Trophoblast cell (in vitro differentiated cells and primary cell): ENCODE measurements around the gene FHIT.

ENCODE experiments used
- DNase-seq, 2 donors: peaks; one replicate each; pipeline ENCODE4 v3.0.0-alpha.2; 2016
- H2AFZ ChIP-seq: 2 replicates; pipeline ENCODE4 v1.6.1; 2013; ENCODE audit warnings: low read length, moderate library complexity, mild to moderate bottlenecking; ENCODE audit not compliant: insufficient read depth, poor library complexity
- H2AK5ac ChIP-seq: 2 replicates; pipeline ENCODE4 v1.6.1; 2013; ENCODE audit warnings: mild to moderate bottlenecking, low read length
- H2BK120ac ChIP-seq: 2 replicates; pipeline ENCODE4 v1.6.1; 2013; ENCODE audit warnings: low read length, mild to moderate bottlenecking, moderate library complexity; ENCODE audit not compliant: insufficient read depth, poor library complexity
- H2BK12ac ChIP-seq: 2 replicates; pipeline ENCODE4 v1.6.1; 2013; ENCODE audit warnings: mild to moderate bottlenecking, low read length, moderate library complexity
- H2BK5ac ChIP-seq: 2 replicates; pipeline ENCODE4 v1.6.1; 2013; ENCODE audit warnings: low read length, low read depth, moderate library complexity, mild to moderate bottlenecking; ENCODE audit not compliant: poor library complexity
- H3K14ac ChIP-seq: 2 replicates; pipeline ENCODE4 v1.6.1; 2013; ENCODE audit warnings: mild to moderate bottlenecking, low read length
- H3K18ac ChIP-seq: 2 replicates; pipeline ENCODE4 v1.6.1; 2013; ENCODE audit warnings: mild to moderate bottlenecking, low read length
- H3K23ac ChIP-seq: 2 replicates; pipeline ENCODE4 v1.6.1; 2013; ENCODE audit warnings: low read length
- H3K27ac ChIP-seq: 2 replicates; pipeline ENCODE4 v1.5.1; 2013; ENCODE audit warnings: low read depth, mild to moderate bottlenecking, inconsistent platforms, low read length, moderate library complexity
- H3K27me3 ChIP-seq: 2 replicates; pipeline ENCODE4 v1.6.1; 2013; ENCODE audit warnings: inconsistent platforms, mild to moderate bottlenecking, low read length, moderate library complexity; ENCODE audit not compliant: insufficient read depth
- H3K36me3 ChIP-seq, 2 experiments: 1 replicate in 1 of 2; 2 replicates in 1 of 2; pipeline ENCODE4 v1.6.1; 2013; ENCODE audit warnings: low read length in 2 of 2, mild to moderate bottlenecking in 2 of 2, moderate library complexity in 1 of 2; ENCODE audit not compliant: insufficient read depth in 2 of 2, control insufficient read depth in 1 of 2
- H3K4ac ChIP-seq: 2 replicates; pipeline ENCODE4 v1.6.1; 2013; ENCODE audit warnings: low read depth, mild to moderate bottlenecking, low read length, moderate library complexity
- H3K4me1 ChIP-seq, 2 experiments: 1 replicate in 1 of 2; 2 replicates in 1 of 2; pipeline ENCODE4 v1.6.1; 2013; ENCODE audit warnings: low read length in 2 of 2, mild to moderate bottlenecking in 2 of 2, moderate library complexity in 1 of 2; ENCODE audit not compliant: insufficient read depth in 2 of 2, control insufficient read depth in 1 of 2
- H3K4me2 ChIP-seq: 2 replicates; pipeline ENCODE4 v1.6.1; 2013; ENCODE audit warnings: inconsistent platforms, mild to moderate bottlenecking, low read length, moderate library complexity
- H3K4me3 ChIP-seq: 2 replicates; pipeline ENCODE4 v1.5.1; 2013; ENCODE audit warnings: mild to moderate bottlenecking, low read depth, low read length, inconsistent platforms
- H3K79me1 ChIP-seq: one replicate; pipeline ENCODE4 v1.6.1; 2013; ENCODE audit warnings: low read length
- H3K79me2 ChIP-seq: 2 replicates; pipeline ENCODE4 v1.6.1; 2013; ENCODE audit warnings: low read length, mild to moderate bottlenecking; ENCODE audit not compliant: control insufficient read depth, insufficient read depth, poor library complexity
- H3K9ac ChIP-seq: 2 replicates; pipeline ENCODE4 v1.6.1; 2013; ENCODE audit warnings: mild to moderate bottlenecking, low read length
- H3K9me3 ChIP-seq: 2 replicates; pipeline ENCODE4 v1.6.1; 2013; ENCODE audit warnings: low read depth, mild to moderate bottlenecking, control low read depth, inconsistent platforms, low read length; ENCODE audit not compliant: insufficient read depth
- H4K12ac ChIP-seq: 2 replicates; pipeline ENCODE4 v1.6.1; 2013; ENCODE audit warnings: low read depth, mild to moderate bottlenecking, low read length, moderate library complexity
- H4K8ac ChIP-seq: 2 replicates; pipeline ENCODE4 v1.6.1; 2013; ENCODE audit warnings: low read depth, mild to moderate bottlenecking, low read length, moderate library complexity
- H4K91ac ChIP-seq: one replicate; pipeline ENCODE4 v1.6.1; 2013; ENCODE audit warnings: low read depth, mild to moderate bottlenecking, low read length, moderate library complexity
- WGBS: extraction: QIAGEN DNeasy Blood & Tissue Kit; methylation state at CpG from one replicate; pipeline ENCODE4 v1.1.7; 2013; ENCODE audit warnings: missing lambda C conversion rate; ENCODE audit not compliant: insufficient read length, insufficient coverage; ENCODE audit errors: extremely low coverage; 5-methylcytosine and 5-hydroxymethylcytosine counted together

Gene FHIT

DNA sequence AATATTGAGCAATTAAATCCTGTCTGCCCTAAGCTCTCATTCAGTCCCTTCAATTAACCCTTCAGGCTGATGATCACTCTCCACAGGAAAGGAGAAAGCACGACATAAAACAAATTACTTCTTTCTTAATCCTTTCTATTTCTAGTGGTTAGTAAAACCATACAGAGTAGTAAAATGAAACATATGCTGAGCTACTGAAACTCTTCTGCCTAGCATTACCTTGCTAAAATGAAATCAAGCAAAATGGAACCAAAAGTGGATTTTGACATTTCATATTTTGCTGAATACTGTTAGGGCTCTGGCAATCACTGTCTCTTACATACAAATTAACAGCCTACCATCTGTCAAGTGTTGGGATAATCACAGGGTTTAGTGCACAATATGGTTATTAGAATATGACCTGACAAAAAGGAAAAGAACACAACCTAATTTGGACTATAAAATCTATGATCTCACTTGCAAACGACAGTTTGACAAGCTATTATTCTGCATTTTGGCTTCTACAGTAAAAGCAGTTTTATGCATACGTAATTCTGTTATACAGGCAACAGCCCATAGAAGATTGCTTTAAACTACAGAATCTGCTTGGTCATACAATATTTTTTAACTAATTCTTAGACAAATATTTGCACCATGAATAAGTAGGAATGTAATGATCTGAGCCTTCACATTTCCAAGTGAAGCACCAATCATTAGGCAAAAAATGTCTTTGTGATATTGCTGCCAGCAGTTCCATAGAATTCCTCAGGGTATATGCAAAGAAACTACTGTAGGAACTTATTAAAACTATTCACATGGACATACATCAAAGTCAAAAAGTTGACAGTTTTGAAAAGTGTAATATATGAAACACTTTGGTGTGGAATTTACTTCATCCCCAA lies 105.0 kb downstream of the FHIT start:
- no peak overlapping the region for H3K23ac ChIP-seq
- H3K18ac ChIP-seq: no peak overlapping the region
- no peaks in the 10 kb centered on the region for H3K36me3 ChIP-seq
- H3K9me3 ChIP-seq: no peaks in the 10 kb centered on the region
- no peak overlapping the region for H3K14ac ChIP-seq
- H3K27ac ChIP-seq: no peak overlapping the region
- no peak overlapping the region for H2BK12ac ChIP-seq
- H3K79me1 ChIP-seq: no peaks in the 10 kb centered on the region
- no peaks in the 10 kb centered on the region for H3K27me3 ChIP-seq
- no peak overlapping the region for H2BK5ac ChIP-seq
- H3K79me2 ChIP-seq: no peaks in the 10 kb centered on the region
- no peak overlapping the region for H4K91ac ChIP-seq
- no peak overlapping the region for H2BK120ac ChIP-seq
- H4K8ac ChIP-seq: no peak overlapping the region
- H3K4me1 ChIP-seq: peaks cover 0 to 3% of the 10 kb centered on the region in 2 experiments
- H3K4me3 ChIP-seq: no peak overlapping the region
- no peak overlapping the region for H3K9ac ChIP-seq
- H2AFZ ChIP-seq: no peak overlapping the region
- no peak overlapping the region for H3K4ac ChIP-seq
- H4K12ac ChIP-seq: no peak overlapping the region
- peak in 1 of 2 donors; percentile 45 for DNase-seq
- H2AK5ac ChIP-seq: no peak overlapping the region
- no peak overlapping the region for H3K4me2 ChIP-seq
- no CpG with 5 or more reads among the region's 3 CpGs for WGBS

DNA sequence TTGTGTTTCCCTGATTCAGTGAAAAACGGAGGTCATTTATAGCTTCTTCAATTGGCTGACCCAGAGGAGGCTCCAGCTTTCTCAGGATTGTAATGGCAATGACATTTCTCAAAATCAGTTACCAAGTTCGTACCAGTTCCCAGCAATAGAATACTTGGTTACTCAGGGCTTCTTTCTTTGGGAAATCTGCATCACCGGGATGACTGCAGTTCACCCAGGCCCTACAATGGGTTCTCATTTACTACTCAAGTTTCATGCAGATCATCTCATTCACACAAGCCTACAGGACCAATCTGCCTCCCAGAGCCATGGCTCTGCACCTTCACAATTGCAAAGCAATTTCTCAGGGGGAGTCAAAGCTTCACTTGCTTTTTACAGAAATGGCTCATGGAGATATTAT lies 109.6 kb downstream of the FHIT start:
- no peak overlapping the region for H4K91ac ChIP-seq
- H3K18ac ChIP-seq: no peak overlapping the region
- H3K79me1 ChIP-seq: no peaks in the 10 kb centered on the region
- no peak overlapping the region for H2BK120ac ChIP-seq
- no peak overlapping the region for H3K4me3 ChIP-seq
- no peak overlapping the region for H3K4me2 ChIP-seq
- H3K36me3 ChIP-seq: no peaks in the 10 kb centered on the region
- no peak overlapping the region for H3K9ac ChIP-seq
- H2BK5ac ChIP-seq: no peak overlapping the region
- H4K8ac ChIP-seq: no peak overlapping the region
- no peak overlapping the region for H4K12ac ChIP-seq
- no peak overlapping the region for H2BK12ac ChIP-seq
- H3K4me1 ChIP-seq: peaks cover 0 to 3% of the 10 kb centered on the region in 2 experiments
- no peaks in the 10 kb centered on the region for H3K27me3 ChIP-seq
- H3K9me3 ChIP-seq: no peaks in the 10 kb centered on the region
- no peak overlapping the region for H3K23ac ChIP-seq
- H2AFZ ChIP-seq: no peak overlapping the region
- no peak for DNase-seq
- H3K79me2 ChIP-seq: no peaks in the 10 kb centered on the region
- no peak overlapping the region for H3K4ac ChIP-seq
- H2AK5ac ChIP-seq: no peak overlapping the region
- H3K14ac ChIP-seq: no peak overlapping the region
- no peak overlapping the region for H3K27ac ChIP-seq
- WGBS: no CpG with 5 or more reads among the region's 3 CpGs

DNA sequence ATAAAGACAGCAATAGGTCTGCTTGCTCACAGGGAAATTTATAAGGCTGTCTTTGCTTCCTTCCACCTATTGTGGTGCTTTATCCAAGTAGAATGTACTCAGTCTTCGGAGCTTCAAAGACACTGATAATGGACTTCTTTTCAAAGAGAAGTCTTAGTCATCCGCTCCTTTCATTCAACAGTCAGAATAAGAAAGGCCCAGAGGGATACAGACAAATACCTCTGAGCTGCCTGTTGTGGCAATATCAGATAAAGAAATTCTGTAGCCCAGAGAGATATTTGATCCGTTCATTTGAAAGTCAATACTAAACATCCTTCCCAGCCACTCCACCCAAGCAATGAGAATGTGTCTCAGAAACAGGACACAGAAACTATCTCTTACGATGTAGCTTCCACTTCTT lies 110.0 kb downstream of the FHIT start:
- DNase-seq: peak; percentile 25 to 60
- H3K4me2 ChIP-seq: no peak overlapping the region
- WGBS: no CpG with 5 or more reads among the region's 4 CpGs

GRCh38 chr3:61139686-61140085 lies 111.6 kb downstream of the FHIT start:
- H3K36me3 ChIP-seq: no peaks in the 10 kb centered on the region

More for the DNA sequence above, 110.0 kb downstream of the FHIT start:
- Histone ChIP-seq H2BK12ac (no peak overlapping the region), H3K23ac (no peak overlapping the region), H2BK5ac (no peak overlapping the region), H2BK120ac (no peak overlapping the region), H3K4me1 (peaks cover 0 to 3% of the 10 kb centered on the region in 2 experiments), H3K18ac (no peak overlapping the region), H3K14ac (no peak overlapping the region), H2AFZ (no peak overlapping the region), H4K91ac (no peak overlapping the region), H3K4ac (no peak overlapping the region), H3K27me3 (no peaks in the 10 kb centered on the region), H3K36me3 (no peaks in the 10 kb centered on the region), H3K9ac (no peak overlapping the region), H4K12ac (no peak overlapping the region), H3K4me3 (no peak overlapping the region), H3K9me3 (no peaks in the 10 kb centered on the region), H3K79me2 (no peaks in the 10 kb centered on the region), H4K8ac (no peak overlapping the region), H3K27ac (no peak overlapping the region), H3K79me1 (no peaks in the 10 kb centered on the region), H2AK5ac (no peak overlapping the region)

More at GRCh38 chr3:61139686-61140085, 111.6 kb downstream of the FHIT start:
- no peak overlapping the region for H4K91ac ChIP-seq
- H3K9me3 ChIP-seq: no peaks in the 10 kb centered on the region
- H3K9ac ChIP-seq: no peak overlapping the region
- H3K4me3 ChIP-seq: no peak overlapping the region
- no peak overlapping the region for H2BK120ac ChIP-seq
- H3K14ac ChIP-seq: no peak overlapping the region
- H2AK5ac ChIP-seq: no peak overlapping the region
- no peak overlapping the region for H3K4ac ChIP-seq
- DNase-seq: no peak
- H4K8ac ChIP-seq: no peak overlapping the region
- H3K27me3 ChIP-seq: no peaks in the 10 kb centered on the region
- no peaks in the 10 kb centered on the region for H3K79me1 ChIP-seq
- peaks cover 0 to 3% of the 10 kb centered on the region in 2 experiments for H3K4me1 ChIP-seq
- no peak overlapping the region for H3K18ac ChIP-seq
- no peak overlapping the region for H2BK5ac ChIP-seq
- no peaks in the 10 kb centered on the region for H3K79me2 ChIP-seq
- no peak overlapping the region for H3K27ac ChIP-seq
- H2AFZ ChIP-seq: no peak overlapping the region
- no CpG with 5 or more reads among the region's 4 CpGs for WGBS
- no peak overlapping the region for H4K12ac ChIP-seq
- H3K4me2 ChIP-seq: no peak overlapping the region
- H2BK12ac ChIP-seq: no peak overlapping the region
- H3K23ac ChIP-seq: no peak overlapping the region
